HCT116 (cell line): ENCODE data around the gene FGGY. TPM values are rescaled to one million over a fixed set of nuclear protein-coding genes. Genes with fewer than 3 reads are reported as not detected.

Source experiments
- ATAC-seq: fragments of 200-7000 bp; cut with Tn5 transposase; 2 replicates; pipeline ENCODE4 v1.9.1; 2020; ENCODE audit warnings: mild to moderate bottlenecking, moderate library complexity
- BruUV-seq: library from RNA; stranded (reverse); fragments of 400-500 nt; replicated peaks from 2 replicates; lab custom pipeline; 2021; lab: Mats Ljungman, UMichigan
- CTCF ChIA-PET: fragments of 300-600 bp; sonication (Branson Sonifier 250); formaldehyde crosslinking; loops from one replicate; lab custom pipeline; 2021; ENCODE audit warnings: antibody characterized with exemption; lab: Charles Lee
- POLR2A ChIA-PET: fragments of 300-600, 350-600 bp; sonication (Branson Sonifier 250); formaldehyde crosslinking; loops from one replicate; lab custom pipeline; 2021; ENCODE audit warnings: antibody characterized with exemption; lab: Charles Lee
- RAD21 ChIA-PET, 2 experiments: fragments of 300-600 bp; sonication (Branson Sonifier 250); formaldehyde crosslinking; loops; one replicate each; lab custom pipeline; 2023; ENCODE audit warnings: low total read pairs in 2 of 2; ENCODE audit not compliant: uncharacterized antibody in 2 of 2, unreplicated experiment in 2 of 2, low non-redundant PET in 1 of 2; lab: Charles Lee
- DNase-seq: peaks from one replicate; pipeline ENCODE4 v3.0.0-alpha.2; 2010; ENCODE audit warnings: low read depth, low spot score
- H2AFZ ChIP-seq: fragments of 200-600 bp; shearing (Covaris generic), sonication (generic); 2 replicates; pipeline ENCODE4 v1.6.1; 2017; ENCODE audit warnings: low read depth, mixed run types, mixed read lengths, antibody characterized with exemption, low read length; ENCODE audit not compliant: poor library complexity, severe bottlenecking
- H3K27ac ChIP-seq: 2 replicates; pipeline ENCODE4 v1.5.1; 2012; ENCODE audit warnings: low read depth, low read length
- H3K27me3 ChIP-seq: fragments of 200-600 bp; sonication (generic); 2 replicates; pipeline ENCODE4 v1.6.1; 2016; ENCODE audit warnings: mixed run types, low read length, mixed read lengths; ENCODE audit not compliant: insufficient read depth
- H3K36me3 ChIP-seq, 2 experiments: fragments of 200-500 bp in 1 of 2; fragments of 200-600 bp in 1 of 2; sonication (Bioruptor generic) in 1 of 2; sonication (generic) in 1 of 2; 2 replicates each; pipeline versions ENCODE4 v1.5.1 to v1.6.1; 2014 to 2016; ENCODE audit warnings: low read length in 2 of 2, inconsistent platforms in 1 of 2, mixed read lengths in 1 of 2, mixed run types in 1 of 2; ENCODE audit not compliant: insufficient read depth in 2 of 2, control insufficient read depth in 1 of 2
- H3K4me1 ChIP-seq, 2 experiments: fragments of 200-600 bp in 1 of 2; sonication (generic) in 1 of 2; 2 replicates each; pipeline versions ENCODE4 v1.5.1 to v1.6.1; 2012 to 2017; ENCODE audit warnings: low read length in 2 of 2, inconsistent platforms in 1 of 2, mild to moderate bottlenecking in 1 of 2, mixed read lengths in 1 of 2, mixed run types in 1 of 2, moderate library complexity in 1 of 2; ENCODE audit not compliant: insufficient read depth in 2 of 2, control insufficient read depth in 1 of 2
- H3K4me2 ChIP-seq: fragments of 200-600 bp; sonication (generic); 2 replicates; pipeline ENCODE4 v1.6.1; 2017; ENCODE audit warnings: mixed run types, low read length, mixed read lengths
- H3K4me3 ChIP-seq, 2 experiments: fragments of 200-600 bp in 1 of 2; sonication (generic) in 1 of 2; replicated peaks in 1 of 2; 2 replicates each; pipeline ENCODE4 v1.5.1; 2011 to 2016; ENCODE audit warnings: low read length in 2 of 2, control low read depth in 1 of 2, low read depth in 1 of 2, mild to moderate bottlenecking in 1 of 2, mixed read lengths in 1 of 2, mixed run types in 1 of 2
- H3K79me2 ChIP-seq: fragments of 200-600 bp; sonication (generic); 2 replicates; pipeline ENCODE4 v1.6.1; 2017; ENCODE audit warnings: mild to moderate bottlenecking, mixed run types, low read length, moderate library complexity, mixed read lengths; ENCODE audit not compliant: insufficient read depth
- H3K9ac ChIP-seq: fragments of 200-600 bp; sonication (generic); 2 replicates; pipeline ENCODE4 v1.6.1; 2016; ENCODE audit warnings: low read length, mixed read lengths
- H3K9me2 ChIP-seq: fragments of 200-600 bp; sonication (generic), shearing (Covaris generic); 2 replicates; pipeline ENCODE4 v1.6.1; 2017; ENCODE audit warnings: mixed run types, mild to moderate bottlenecking, moderate library complexity; ENCODE audit not compliant: insufficient read depth
- H3K9me3 ChIP-seq, 2 experiments: fragments of 200-500 bp in 1 of 2; fragments of 200-600 bp in 1 of 2; sonication (Bioruptor generic) in 1 of 2; sonication (generic) in 1 of 2; 2 replicates each; pipeline ENCODE4 v1.6.1; 2014 to 2017; ENCODE audit warnings: low read length in 2 of 2, mixed read lengths in 2 of 2, inconsistent platforms in 1 of 2, low read depth in 1 of 2, mild to moderate bottlenecking in 1 of 2, mixed run types in 1 of 2, moderate library complexity in 1 of 2; ENCODE audit not compliant: control insufficient read depth in 1 of 2, insufficient read depth in 1 of 2
- H4K20me1 ChIP-seq: fragments of 200-600 bp; sonication (generic), shearing (Covaris generic); 2 replicates; pipeline ENCODE4 v1.6.1; 2017; ENCODE audit warnings: mixed run types, mild to moderate bottlenecking, moderate library complexity; ENCODE audit not compliant: insufficient read depth
- ATF3 ChIP-seq: IDR thresholded peaks from 2 replicates; pipeline ENCODE4 v1.6.1; 2012
- CBX3 ChIP-seq: IDR thresholded peaks from 2 replicates; pipeline ENCODE4 v1.6.1; 2012; ENCODE audit warnings: low read depth
- CEBPB ChIP-seq: IDR thresholded peaks from 2 replicates; pipeline ENCODE4 v1.6.1; 2012; ENCODE audit warnings: low read depth
- EGR1 ChIP-seq: IDR thresholded peaks from 2 replicates; pipeline ENCODE4 v1.6.1; 2012; ENCODE audit warnings: low read depth
- ELF1 ChIP-seq: IDR thresholded peaks from 2 replicates; pipeline ENCODE4 v1.6.1; 2012; ENCODE audit warnings: low read depth, borderline replicate concordance
- EZH2 ChIP-seq: fragments of 200-600 bp; sonication (generic); IDR thresholded peaks from 2 replicates; pipeline ENCODE4 v1.6.1; 2017; ENCODE audit warnings: antibody characterized with exemption, mixed run types
- EZH2phosphoT487 ChIP-seq: fragments of 200-600 bp; IDR thresholded peaks from 2 replicates; pipeline ENCODE4 v1.6.1; 2018; ENCODE audit warnings: antibody characterized with exemption, borderline replicate concordance
- FOSL1 ChIP-seq: IDR thresholded peaks from 2 replicates; pipeline ENCODE4 v1.6.1; 2012; ENCODE audit warnings: low read depth
- JUND ChIP-seq: IDR thresholded peaks from 2 replicates; pipeline ENCODE4 v1.6.1; 2012
- MAX ChIP-seq: IDR thresholded peaks from 2 replicates; pipeline ENCODE4 v1.6.1; 2012
- POLR2A ChIP-seq: IDR thresholded peaks from 2 replicates; pipeline ENCODE4 v1.7.0; 2011; ENCODE audit warnings: borderline replicate concordance; ENCODE audit not compliant: insufficient read depth, insufficient read length; ENCODE audit errors: extremely low read depth
- POLR2AphosphoS5 ChIP-seq: IDR thresholded peaks from 2 replicates; pipeline ENCODE4 v1.6.1; 2011; ENCODE audit warnings: mild to moderate bottlenecking, low read depth, low read length, moderate library complexity
- RAD21 ChIP-seq: IDR thresholded peaks from 2 replicates; pipeline ENCODE4 v1.6.1; 2012; ENCODE audit warnings: low read depth, mild to moderate bottlenecking
- REST ChIP-seq: IDR thresholded peaks from 2 replicates; pipeline ENCODE4 v1.6.1; 2012; ENCODE audit warnings: low read depth
- SIN3A ChIP-seq: IDR thresholded peaks from 2 replicates; pipeline ENCODE4 v1.6.1; 2012; ENCODE audit warnings: low read depth
- SRF ChIP-seq: IDR thresholded peaks from 2 replicates; pipeline ENCODE4 v1.6.1; 2012; ENCODE audit warnings: low read depth
- TCF7L2 ChIP-seq: IDR thresholded peaks from 2 replicates; pipeline ENCODE4 v1.7.0; 2011; ENCODE audit warnings: borderline replicate concordance, inconsistent platforms; ENCODE audit not compliant: insufficient read depth, insufficient read length; ENCODE audit errors: extremely low read depth
- ZFX ChIP-seq: fragments of 450-650 bp; IDR thresholded peaks from 2 replicates; pipeline ENCODE4 v1.6.1; 2017
- ZNF274 ChIP-seq: fragments of 200-500 bp; sonication (Bioruptor generic); IDR thresholded peaks from 2 replicates; pipeline ENCODE4 v1.6.1; 2014; ENCODE audit warnings: mild to moderate bottlenecking, low read depth, low read length, inconsistent platforms
- intact Hi-C: fragments of 100-400 bp; cut with micrococcal nuclease; formaldehyde crosslinking; loops from 2 replicates; pipeline ENCODE4 v1.10.0; 2022
- total RNA-seq: library from RNA; stranded (reverse); gene quantifications from one replicate; pipeline ENCODE4 v1.2.1, GENCODE V29; 2021; ENCODE audit not compliant: unreplicated experiment

FGGY gene
- total RNA-seq, 1 experiment from 2014 or later: 10.6 TPM

GRCh38 chr1:59475737-59476136 lies 178.8 kb downstream of the FGGY start:
- CTCF ChIA-PET: no interaction called here
- no peak for ATAC-seq
- RAD21 ChIA-PET: no interaction called here
- no peak for TF ChIP-seq FOSL1
- no peak overlapping the region for H2AFZ ChIP-seq
- no peaks in the 10 kb centered on the region for H3K9me3 ChIP-seq
- POLR2A ChIA-PET: no interaction called here
- H3K4me2 ChIP-seq: no peak overlapping the region
- no peaks in the 10 kb centered on the region for H3K36me3 ChIP-seq
- no peak overlapping the region for H3K9ac ChIP-seq
- H3K4me3 ChIP-seq: no peak overlapping the region
- no peaks in the 10 kb centered on the region for H3K9me2 ChIP-seq
- intact Hi-C loops: no loop called here
- no TSS peak for BruUV-seq
- peaks cover 13 to 17% of the 10 kb centered on the region in 2 experiments for H3K4me1 ChIP-seq
- no peaks in the 10 kb centered on the region for H4K20me1 ChIP-seq
- no peaks in the 10 kb centered on the region for H3K79me2 ChIP-seq
- H3K27me3 ChIP-seq: no peaks in the 10 kb centered on the region
- H3K27ac ChIP-seq: no peak overlapping the region
- no peak for DNase-seq

- no peak overlapping the region for H3K4me3 ChIP-seq
- no peaks in the 10 kb centered on the region for H3K9me3 ChIP-seq
- peak overlapping the region; percentile 49 for H3K4me2 ChIP-seq
- BruUV-seq: no TSS peak
- no peaks in the 10 kb centered on the region for H4K20me1 ChIP-seq
- H3K27ac ChIP-seq: no peak overlapping the region
- H3K9ac ChIP-seq: no peak overlapping the region
- no peaks in the 10 kb centered on the region for H3K9me2 ChIP-seq
- intact Hi-C loops: no loop called here
- no peak overlapping the region for H2AFZ ChIP-seq
- CTCF ChIA-PET: no interaction called here
- peaks cover 13 to 17% of the 10 kb centered on the region in 2 experiments for H3K4me1 ChIP-seq
- ATAC-seq (peak; percentile 98), DNase-seq (peak; percentile 72)
- RAD21 ChIA-PET: no interaction called here
- H3K79me2 ChIP-seq: no peaks in the 10 kb centered on the region
- H3K36me3 ChIP-seq: no peaks in the 10 kb centered on the region
- H3K27me3 ChIP-seq: no peaks in the 10 kb centered on the region
- POLR2A ChIA-PET: no interaction called here
- TF ChIP-seq EGR1: no peak
- TF ChIP-seq POLR2AphosphoS5: no peak
- TF ChIP-seq SIN3A: no peak
- TF ChIP-seq ATF3: no peak
- no peak for TF ChIP-seq ZFX
- TF ChIP-seq EZH2phosphoT487: no peak
- TF ChIP-seq FOSL1: peak; percentile 72
- TF ChIP-seq RAD21: peak; percentile 24; the same call in 1 of the 2 replicates
- 0 out of 2 replicates have a peak, but pooled peaks have one; percentile 37 for TF ChIP-seq SRF
- peak; percentile 18 for TF ChIP-seq TCF7L2
- peak; percentile 53 for TF ChIP-seq MAX
- TF ChIP-seq ELF1: no peak
- no peak for TF ChIP-seq REST
- TF ChIP-seq CEBPB: no peak
- peak; percentile 74 for TF ChIP-seq JUND
- no peak for TF ChIP-seq EZH2
- no peak for TF ChIP-seq ZNF274
- TF ChIP-seq CBX3: peak; percentile 75
- TF ChIP-seq POLR2A: no peak
Observed at GRCh38 chr1:59477286-59477685, 180.4 kb downstream of the FGGY start.
